H9 (cell line): ENCODE results near the gene MAN2C1. TPM values are rescaled to one million over a fixed set of nuclear protein-coding genes. Genes with fewer than 3 reads are reported as not detected.

Source experiments
- DNase-seq: peaks from one replicate; pipeline ENCODE4 v3.0.0-alpha.2; 2017
- H2AFZ ChIP-seq: one replicate; pipeline ENCODE4 v1.6.1; 2013; ENCODE audit warnings: mild to moderate bottlenecking, low read length, control low read depth, moderate library complexity
- H2AK5ac ChIP-seq: 2 replicates; pipeline ENCODE4 v1.6.1; 2013; ENCODE audit warnings: low read length, control low read depth, mixed read lengths; ENCODE audit not compliant: insufficient read length
- H2BK120ac ChIP-seq: one replicate; pipeline ENCODE4 v1.6.1; 2013; ENCODE audit warnings: low read depth, mild to moderate bottlenecking, low read length, control low read depth, inconsistent platforms; ENCODE audit not compliant: poor library complexity, severe bottlenecking
- H2BK12ac ChIP-seq: 2 replicates; pipeline ENCODE4 v1.6.1; 2013; ENCODE audit warnings: low read length, control low read depth, mixed read lengths, low read depth; ENCODE audit not compliant: insufficient read length
- H2BK15ac ChIP-seq: 2 replicates; pipeline ENCODE4 v1.6.1; 2013; ENCODE audit warnings: low read depth, low read length, control low read depth
- H2BK20ac ChIP-seq: one replicate; pipeline ENCODE4 v1.6.1; 2013; ENCODE audit warnings: low read depth, mild to moderate bottlenecking, low read length, control low read depth, inconsistent platforms; ENCODE audit not compliant: poor library complexity, severe bottlenecking
- H2BK5ac ChIP-seq: 2 replicates; pipeline ENCODE4 v1.6.1; 2013; ENCODE audit warnings: low read length, control low read depth, mixed read lengths; ENCODE audit not compliant: insufficient read length
- H3K14ac ChIP-seq: 2 replicates; pipeline ENCODE4 v1.6.1; 2013; ENCODE audit warnings: low read length, control low read depth; ENCODE audit not compliant: insufficient read depth
- H3K18ac ChIP-seq: 2 replicates; pipeline ENCODE4 v1.6.1; 2013; ENCODE audit warnings: low read depth, mild to moderate bottlenecking, mixed read lengths, low read length, control low read depth; ENCODE audit not compliant: insufficient read length
- H3K23ac ChIP-seq: 2 replicates; pipeline ENCODE4 v1.6.1; 2013; ENCODE audit warnings: low read length, control low read depth, mixed read lengths, low read depth; ENCODE audit not compliant: insufficient read length
- H3K23me2 ChIP-seq: 2 replicates; pipeline ENCODE4 v1.6.1; 2013; ENCODE audit warnings: low read depth, mild to moderate bottlenecking, mixed read lengths, low read length, control low read depth; ENCODE audit not compliant: insufficient read length, poor library complexity, severe bottlenecking
- H3K27ac ChIP-seq: 2 replicates; pipeline ENCODE4 v1.5.1; 2013; ENCODE audit warnings: low read length, control low read depth, mixed read lengths, low read depth; ENCODE audit not compliant: insufficient read length
- H3K27me3 ChIP-seq: 2 replicates; pipeline ENCODE4 v1.6.1; 2013; ENCODE audit warnings: low read length, control low read depth, inconsistent platforms; ENCODE audit not compliant: insufficient read depth
- H3K4ac ChIP-seq: 2 replicates; pipeline ENCODE4 v1.6.1; 2013; ENCODE audit warnings: low read depth, mild to moderate bottlenecking, control low read depth, inconsistent platforms, low read length, moderate library complexity
- H3K4me1 ChIP-seq: 2 replicates; pipeline ENCODE4 v1.6.1; 2013; ENCODE audit warnings: low read length, control low read depth, inconsistent platforms; ENCODE audit not compliant: insufficient read depth
- H3K4me2 ChIP-seq: 2 replicates; pipeline ENCODE4 v1.6.1; 2013; ENCODE audit warnings: low read length, control low read depth, mixed read lengths; ENCODE audit not compliant: insufficient read length, insufficient read depth
- H3K56ac ChIP-seq: 2 replicates; pipeline ENCODE4 v1.6.1; 2013; ENCODE audit warnings: low read depth, mild to moderate bottlenecking, mixed read lengths, low read length, control low read depth; ENCODE audit not compliant: insufficient read length
- H3K79me1 ChIP-seq: 2 replicates; pipeline ENCODE4 v1.6.1; 2013; ENCODE audit warnings: low read depth, mild to moderate bottlenecking, moderate library complexity, low read length, control low read depth, inconsistent platforms; ENCODE audit not compliant: insufficient read depth, poor library complexity, severe bottlenecking
- H3K79me2 ChIP-seq: 2 replicates; pipeline ENCODE4 v1.6.1; 2013; ENCODE audit warnings: low read length, control low read depth, inconsistent platforms; ENCODE audit not compliant: insufficient read depth
- H3K9ac ChIP-seq: 2 replicates; pipeline ENCODE4 v1.6.1; 2013; ENCODE audit warnings: low read length, control low read depth, mixed read lengths; ENCODE audit not compliant: insufficient read length; ENCODE audit errors: extremely low read depth
- H3K9me3 ChIP-seq: one replicate; pipeline ENCODE4 v1.6.1; 2013; ENCODE audit warnings: low read depth, low read length, inconsistent platforms; ENCODE audit not compliant: control insufficient read depth
- H3T11ph ChIP-seq: one replicate; pipeline ENCODE4 v1.6.1; 2013; ENCODE audit warnings: mild to moderate bottlenecking, low read length, control low read depth, inconsistent platforms
- H4K20me1 ChIP-seq: one replicate; pipeline ENCODE4 v1.6.1; 2013; ENCODE audit not compliant: control insufficient read depth, insufficient read length, insufficient read depth
- H4K5ac ChIP-seq: 2 replicates; pipeline ENCODE4 v1.6.1; 2013; ENCODE audit warnings: low read depth, mild to moderate bottlenecking, mixed read lengths, low read length, control low read depth; ENCODE audit not compliant: insufficient read length
- H4K8ac ChIP-seq: replicated peaks from 2 replicates; pipeline ENCODE4 v1.6.1; 2013; ENCODE audit warnings: low read length, control low read depth, mixed read lengths, low read depth; ENCODE audit not compliant: insufficient read length
- H4K91ac ChIP-seq: 2 replicates; pipeline ENCODE4 v1.6.1; 2013; ENCODE audit warnings: low read depth, mild to moderate bottlenecking, moderate library complexity, mixed read lengths, low read length, control low read depth; ENCODE audit not compliant: insufficient read length
- H3K27ac Mint-ChIP-seq, 3 experiments: 2 replicates in 2 of 3; 3 replicates in 1 of 3; pipeline ENCODE4 v1.8.0; 2020 to 2021; ENCODE audit warnings: mixed read lengths in 3 of 3, mild to moderate bottlenecking in 1 of 3, moderate library complexity in 1 of 3
- H3K27me3 Mint-ChIP-seq: 2 replicates; pipeline ENCODE4 v1.8.0; 2021; ENCODE audit warnings: low read depth, mild to moderate bottlenecking, moderate library complexity, mixed read lengths
- H3K36me3 Mint-ChIP-seq, 3 experiments: 2 replicates in 2 of 3; 3 replicates in 1 of 3; pipeline ENCODE4 v1.8.0; 2020 to 2021; ENCODE audit warnings: low read depth in 3 of 3, mixed read lengths in 3 of 3; ENCODE audit not compliant: insufficient read depth in 1 of 3
- H3K4me1 Mint-ChIP-seq, 2 experiments: 2 replicates each; pipeline ENCODE4 v1.8.0; 2020; ENCODE audit warnings: mixed read lengths in 2 of 2
- H3K4me3 Mint-ChIP-seq, 2 experiments: 2 replicates in 1 of 2; 3 replicates in 1 of 2; pipeline ENCODE4 v1.8.0; 2020 to 2021; ENCODE audit warnings: mild to moderate bottlenecking in 2 of 2, mixed read lengths in 2 of 2, moderate library complexity in 1 of 2
- H3K9me3 Mint-ChIP-seq, 2 experiments: 2 replicates in 1 of 2; 3 replicates in 1 of 2; pipeline ENCODE4 v1.8.0; 2020; ENCODE audit warnings: mild to moderate bottlenecking in 2 of 2, mixed read lengths in 2 of 2, moderate library complexity in 1 of 2
- CTCF ChIP-seq: fragments of 200-600 bp; sonication (generic); conservative IDR thresholded peaks from 3 replicates; pipeline ENCODE4 v1.8.0; 2021; ENCODE audit warnings: antibody characterized with exemption, mild to moderate bottlenecking
- WGBS: extraction: QIAGEN DNeasy Blood & Tissue Kit; methylation state at CpG from one replicate; pipeline ENCODE4 v1.1.7; 2013; ENCODE audit warnings: missing lambda C conversion rate, low lambda C conversion rate, mixed read lengths; ENCODE audit not compliant: insufficient read length; ENCODE audit errors: extremely low coverage; 5-methylcytosine and 5-hydroxymethylcytosine counted together
- total RNA-seq: library from RNA; stranded (reverse); gene quantifications from 2 replicates; pipeline ENCODE4 v1.2.1, GENCODE V29; 2021

The MAN2C1 gene
- total RNA-seq, 1 experiment from 2014 or later: 112 TPM

- Mint-ChIP-seq H3K4me3 (peak overlapping the region; percentile 67 to 93), H3K4me1 (peaks cover 10 to 11% of the 10 kb centered on the region in 2 experiments), H3K9me3 (no peaks in the 10 kb centered on the region), H3K27me3 (peaks cover 28% of the 10 kb centered on the region), H3K36me3 (peaks cover 4 to 8% (median 5%) of the 10 kb centered on the region in 3 experiments; a peak in 5 of 7 replicates), H3K27ac (no peak overlapping the region)
- WGBS: no CpG with 5 or more reads among the region's 65 CpGs
- no peak overlapping the region for H3K23ac ChIP-seq
- H3K23me2 ChIP-seq: peaks cover 13% of the 10 kb centered on the region
- H3K4me1 ChIP-seq: no peaks in the 10 kb centered on the region
- H3K9ac ChIP-seq: no peak overlapping the region
- no peak overlapping the region for H3K4ac ChIP-seq
- no peaks in the 10 kb centered on the region for H4K20me1 ChIP-seq
- no peak overlapping the region for H3K14ac ChIP-seq
- no peaks in the 10 kb centered on the region for H3K79me1 ChIP-seq
- H2BK12ac ChIP-seq: no peak overlapping the region
- H3K9me3 ChIP-seq: no peaks in the 10 kb centered on the region
- H4K5ac ChIP-seq: no peak overlapping the region
- H4K8ac ChIP-seq: no peak overlapping the region
- no peak overlapping the region for H3K56ac ChIP-seq
- no peak overlapping the region for H2AFZ ChIP-seq
- no peak overlapping the region for H3K27ac ChIP-seq
- no peak overlapping the region for H3K18ac ChIP-seq
- no peak overlapping the region for H2AK5ac ChIP-seq
- no peak overlapping the region for H4K91ac ChIP-seq
- peak overlapping the region; percentile 90 for H3K4me2 ChIP-seq
- no peak overlapping the region for H3T11ph ChIP-seq
- H2BK120ac ChIP-seq: no peak overlapping the region
- H2BK15ac ChIP-seq: no peak overlapping the region
- no peaks in the 10 kb centered on the region; the same call in 1 of the 2 replicates for H3K27me3 ChIP-seq
- no peak overlapping the region for H2BK20ac ChIP-seq
- H2BK5ac ChIP-seq: no peak overlapping the region
- H3K79me2 ChIP-seq: no peaks in the 10 kb centered on the region
- TF ChIP-seq CTCF: no peak
- DNase-seq: peak; percentile 65
Measured at GRCh38 chr15:75347222-75348033, 21.0 kb downstream of the MAN2C1 start.
